GM21360 (cell line): Measurements from ENCODE around the gene ETS2.

ENCODE experiments used
- ATAC-seq: cut with Tn5 transposase; IDR thresholded peaks from one replicate; pipeline ENCODE4 v1.9.1; 2021; ENCODE audit warnings: mild to moderate bottlenecking, moderate library complexity; ENCODE audit not compliant: unreplicated experiment

The ETS2 gene

GRCh38 chr21:38858026-38858811, 52.5 kb downstream of the ETS2 start:
- ATAC-seq = no peak

DNA sequence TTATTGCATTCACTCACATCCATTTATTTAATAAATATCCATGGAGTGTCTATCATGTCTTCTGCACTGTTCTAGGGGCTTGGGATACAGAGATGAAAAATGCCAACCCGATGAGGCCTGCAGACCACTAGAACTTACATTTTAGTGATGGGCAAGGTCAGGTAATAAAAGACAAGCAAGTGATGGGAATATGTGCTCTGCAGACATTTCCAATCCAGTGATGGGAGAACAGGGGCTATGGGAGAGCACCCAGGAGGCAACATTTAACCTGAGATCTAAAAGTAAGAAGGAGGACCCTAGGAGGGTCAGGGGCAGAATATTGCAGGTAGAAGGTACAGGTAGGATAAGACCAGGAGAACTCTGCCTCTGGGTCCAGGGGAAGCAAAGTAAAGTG, 53.1 kb downstream of the ETS2 start:
- no peak for ATAC-seq

DNA sequence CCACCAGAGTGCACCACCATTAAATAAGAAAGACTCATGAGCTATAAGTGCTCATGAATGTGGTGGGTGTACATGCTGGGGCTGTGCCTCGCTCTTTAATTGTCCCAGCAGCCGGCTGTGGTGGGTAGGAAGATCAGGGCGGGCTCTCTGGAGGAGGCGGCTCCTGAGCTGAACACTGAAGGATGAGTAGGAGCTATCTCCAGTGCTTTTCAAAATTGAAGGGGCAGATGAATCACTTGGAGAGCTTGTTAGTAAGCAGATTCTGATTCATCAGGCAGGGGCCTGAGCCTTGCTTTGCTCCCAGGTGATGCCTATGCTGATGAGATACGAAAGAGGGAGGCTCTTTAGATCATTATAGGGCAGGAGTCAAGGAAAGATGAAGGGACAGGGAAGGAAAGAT, 54.1 kb downstream of the ETS2 start:
- ATAC-seq = no peak

DNA sequence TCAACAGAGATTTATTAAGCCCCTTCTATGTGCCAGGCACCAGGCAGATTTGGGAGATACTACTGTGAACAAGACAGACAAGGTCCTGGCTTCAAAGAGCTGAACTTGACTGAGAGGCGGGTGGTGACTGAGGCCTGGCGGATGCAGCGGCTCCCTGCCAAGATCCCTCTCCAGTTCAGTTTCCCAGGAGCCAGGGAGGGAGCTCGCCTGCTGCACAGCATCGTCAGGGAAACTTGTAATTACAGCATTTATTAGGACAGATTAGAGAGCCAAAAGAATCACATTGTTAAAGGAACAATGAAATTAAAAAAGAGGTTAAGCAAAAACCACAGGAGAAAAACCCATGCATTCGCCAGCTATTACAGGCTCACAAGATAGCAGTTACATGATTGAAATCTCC, 55.3 kb downstream of the ETS2 start:
- no peak for ATAC-seq

DNA sequence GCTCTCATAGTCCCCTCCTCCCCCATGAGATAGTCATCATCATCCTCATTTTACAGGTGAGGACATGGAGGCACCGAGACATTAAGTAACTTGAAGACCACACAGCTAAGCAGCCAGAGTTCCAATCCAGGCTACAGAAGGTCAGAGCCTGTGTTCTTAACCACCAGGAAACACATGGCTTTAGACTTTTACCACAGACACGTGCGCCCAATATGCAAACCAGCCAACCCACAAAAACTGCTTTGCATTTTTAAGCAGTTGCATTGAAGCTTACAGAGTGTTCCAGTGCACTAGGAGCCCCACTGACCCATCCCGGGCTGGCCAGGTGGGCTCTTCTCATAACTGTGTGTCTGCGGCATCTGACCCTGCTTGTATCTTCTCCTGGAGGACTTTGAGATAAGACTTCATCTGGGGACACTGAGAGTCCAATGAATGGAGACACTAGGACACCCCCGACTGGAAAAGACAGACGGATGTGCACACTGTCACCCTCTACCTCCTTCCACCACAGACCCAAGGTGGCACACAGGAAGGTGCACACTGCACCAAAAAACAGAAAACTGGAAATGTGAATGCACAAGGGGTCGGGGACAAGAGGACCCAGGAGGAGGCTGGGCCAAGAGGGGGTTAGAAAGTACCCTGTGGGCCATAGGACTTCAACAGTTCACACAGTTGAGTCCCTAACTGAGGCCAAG, 56.4 kb downstream of the ETS2 start:
- no peak for ATAC-seq

- ATAC-seq = no peak
Observed at GRCh38 chr21:38863291-38863690, 57.6 kb downstream of the ETS2 start.

- ATAC-seq = no peak
Observed at GRCh38 chr21:38863843-38864363, 58.2 kb downstream of the ETS2 start.

DNA sequence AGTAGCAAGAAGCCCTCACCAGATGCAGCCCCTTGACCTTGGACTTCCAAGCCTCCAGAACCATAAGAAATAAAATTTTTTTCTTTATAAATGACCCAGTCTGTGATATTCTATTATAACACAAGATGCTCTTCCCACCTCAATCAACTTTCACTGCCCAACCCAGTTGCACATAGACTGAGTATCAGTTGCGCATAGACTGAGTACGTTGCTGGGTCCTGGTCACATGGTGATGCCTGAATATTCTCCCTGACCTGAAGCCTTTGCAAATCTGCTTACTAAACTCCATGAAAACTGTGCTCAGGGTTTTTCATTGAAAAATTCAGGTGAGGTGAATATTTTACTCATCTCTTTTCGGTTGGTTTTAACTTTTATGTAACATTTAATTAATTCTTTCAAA, 59.2 kb downstream of the ETS2 start:
- ATAC-seq = no peak

DNA sequence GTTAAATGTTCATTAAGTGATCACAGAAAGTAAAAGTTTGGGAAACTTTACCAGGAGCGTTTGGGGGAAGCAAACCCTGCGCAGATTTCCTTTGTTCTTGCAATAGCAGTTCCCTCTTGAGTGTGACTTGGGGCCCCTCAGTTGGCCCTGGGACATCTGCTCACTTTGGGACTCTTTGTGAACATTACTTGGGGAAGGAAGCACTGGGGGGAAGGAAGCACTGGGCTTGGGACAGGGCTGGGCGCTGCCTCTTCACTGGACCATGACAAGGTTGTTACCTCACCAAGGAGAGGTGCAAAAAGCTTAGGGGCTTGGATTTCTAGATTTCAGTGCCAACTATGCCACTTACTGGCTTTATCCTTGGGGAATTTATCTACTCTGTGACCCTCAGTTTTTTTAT, 63.5 kb downstream of the ETS2 start:
- no peak for ATAC-seq

- no peak for ATAC-seq
Observed at GRCh38 chr21:38869946-38870345, 64.2 kb downstream of the ETS2 start.
